GM21423 (cell line): Measurements from ENCODE around the gene GPBP1L1.
A peak's percentile ranks its signal among the peaks of the same experiment; 100 is the strongest.
"Not testable (repeated sequence)": the region's sequence is repeated elsewhere in the genome, so short reads cannot be mapped to it uniquely, and the experiment has no call there.

Experiments used
- ATAC-seq: cut with Tn5 transposase; IDR thresholded peaks from one replicate; pipeline ENCODE4 v1.9.1; 2021; ENCODE audit warnings: mild to moderate bottlenecking, moderate library complexity; ENCODE audit not compliant: unreplicated experiment

Gene GPBP1L1

GRCh38 chr1:45596765-45597164, 89.6 kb downstream of the GPBP1L1 start:
- not testable (repeated sequence) for ATAC-seq

DNA sequence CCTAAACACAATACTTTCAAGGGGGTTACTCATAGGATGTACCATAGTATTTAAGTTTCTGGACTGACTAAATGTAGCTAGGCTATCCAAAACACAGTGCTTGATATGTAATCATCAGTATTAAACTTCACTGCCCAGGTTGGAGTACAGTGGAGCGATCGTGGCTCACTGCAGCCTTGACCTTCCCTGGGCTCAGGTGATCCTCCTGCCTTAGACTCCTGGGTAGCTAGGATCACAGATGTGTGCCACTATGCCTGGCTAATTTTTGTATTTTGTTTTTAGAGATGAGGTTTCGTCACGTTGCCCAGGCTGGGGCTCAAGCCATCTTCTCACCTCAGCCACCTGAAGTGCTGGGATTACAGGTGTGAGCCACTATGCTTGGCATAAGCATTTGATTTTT, 91.9 kb downstream of the GPBP1L1 start:
- ATAC-seq, result no peak

DNA sequence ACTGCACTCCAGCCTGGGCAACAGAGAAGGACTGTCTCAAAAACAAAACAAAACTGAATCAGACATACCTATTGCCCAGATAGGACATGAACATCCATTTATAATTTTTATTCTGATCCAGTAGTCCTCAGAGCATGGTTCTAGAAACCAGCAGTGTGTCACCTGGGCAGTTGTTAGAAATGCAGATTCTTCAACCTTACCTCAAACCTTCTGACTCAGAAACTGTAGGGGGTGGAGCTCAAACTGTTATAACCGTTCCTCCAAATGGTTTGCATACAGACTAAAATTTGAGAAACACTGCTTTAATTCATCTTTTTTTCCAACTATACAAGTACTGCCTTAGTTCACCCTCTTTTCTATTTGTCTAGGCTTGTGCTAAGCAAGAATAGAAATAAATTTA, 96.5 kb downstream of the GPBP1L1 start:
- no peak for ATAC-seq

DNA sequence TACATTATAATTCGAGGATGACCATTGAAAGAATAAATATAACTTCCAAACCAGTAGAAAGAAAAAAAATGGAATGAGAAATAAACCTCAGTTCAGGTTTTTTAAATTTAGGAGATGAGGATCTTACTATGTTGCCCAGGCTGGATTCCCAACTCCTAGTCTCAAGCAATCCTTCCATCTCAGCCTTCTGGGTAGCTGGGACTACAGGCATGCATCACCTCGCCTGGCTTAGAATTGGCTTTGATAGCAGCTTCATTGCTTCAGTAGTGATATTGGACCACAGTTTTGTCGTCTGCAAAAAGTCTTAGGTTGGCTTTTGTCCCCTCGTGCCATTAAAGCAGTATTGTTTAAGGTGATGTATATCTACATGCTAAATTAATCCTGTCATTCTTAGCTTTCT, 99.6 kb downstream of the GPBP1L1 start:
- ATAC-seq, result no peak

DNA sequence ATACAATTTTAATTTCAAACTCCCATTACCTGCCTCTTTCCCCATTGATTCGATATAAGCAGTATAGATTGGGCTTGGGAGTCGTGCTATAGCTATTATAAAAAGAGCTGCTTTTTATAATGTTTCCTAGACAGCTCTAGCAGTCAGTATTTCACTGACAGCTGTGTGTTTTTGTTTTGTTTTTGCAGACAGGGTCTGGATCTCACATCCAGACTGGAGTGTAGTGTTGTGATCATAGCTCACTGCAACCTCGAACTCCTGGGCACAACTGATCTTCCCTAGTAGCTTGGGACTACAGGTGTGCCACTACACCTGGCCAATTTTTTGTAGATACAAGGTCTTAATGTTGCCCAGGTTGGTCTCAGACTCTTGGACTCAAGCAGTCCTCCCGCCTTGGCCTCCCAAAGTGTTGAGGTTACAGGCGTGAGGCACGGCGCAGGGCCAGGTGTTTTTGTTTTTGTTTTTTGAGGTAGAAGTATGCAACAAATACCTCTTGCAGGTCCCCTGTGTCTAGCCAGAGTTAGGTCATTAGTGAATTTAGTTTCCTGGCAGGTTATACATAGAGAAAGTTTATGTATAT, 100.7 kb downstream of the GPBP1L1 start:
- ATAC-seq, result no peak

DNA sequence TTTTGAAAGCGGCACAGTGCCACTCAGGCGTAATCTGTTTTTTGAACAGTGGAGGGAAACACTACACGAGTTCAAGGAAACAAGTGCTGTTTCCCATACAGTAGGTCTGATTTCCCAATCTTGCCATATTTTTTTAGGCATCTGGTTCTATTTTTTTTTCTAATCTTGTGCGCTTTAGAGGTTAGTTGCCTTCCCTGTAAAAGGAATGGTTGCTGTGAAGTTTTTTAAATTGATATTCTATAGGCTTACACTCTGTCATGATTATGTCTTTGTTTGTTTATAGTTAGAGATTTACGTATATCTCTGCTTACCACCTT, 101.3 kb downstream of the GPBP1L1 start:
- no peak for ATAC-seq

GRCh38 chr1:45584351-45585109, 101.8 kb downstream of the GPBP1L1 start:
- peak; percentile 37 for ATAC-seq

DNA sequence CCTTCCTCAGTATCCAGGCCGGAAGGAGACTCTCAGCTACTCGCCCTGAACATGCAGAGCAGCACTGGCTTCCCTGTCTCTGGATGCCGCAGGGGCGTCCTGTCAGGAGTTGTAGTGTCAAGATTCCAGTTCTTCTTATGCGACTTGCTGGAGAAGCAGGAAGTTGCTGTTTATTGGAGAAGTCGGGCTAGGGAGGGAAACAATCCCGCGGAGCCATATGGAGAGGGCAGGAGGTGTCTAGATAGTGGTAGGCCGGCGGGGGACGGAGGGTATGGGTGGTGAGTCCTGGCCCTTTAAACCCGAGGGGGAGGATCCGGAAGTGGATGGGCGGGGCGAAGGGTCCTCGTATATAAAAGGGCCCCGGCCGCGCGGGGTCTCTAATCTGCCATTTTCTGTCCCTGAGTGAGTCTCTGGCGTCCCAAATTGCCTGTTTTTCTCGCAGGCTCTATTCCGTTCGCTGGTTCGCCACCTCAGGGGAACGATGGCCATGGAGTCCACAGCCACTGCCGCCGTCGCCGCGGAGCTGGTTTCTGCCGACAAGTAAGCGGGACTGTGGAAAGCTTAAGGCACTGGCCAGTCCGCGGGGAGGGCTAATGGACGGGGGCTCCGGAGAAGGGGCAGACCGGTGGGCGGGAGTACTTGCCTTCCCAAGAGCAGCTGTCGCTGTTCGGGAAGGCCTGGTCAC, 102.5 kb downstream of the GPBP1L1 start, which contains the start of gene NASP:
Gene NASP, plus strand, starts transcription at position 376 of the 685 bp plus-strand sequence. Its CDS starts 106 bp downstream, at position 482.
- peak; percentile 53 for ATAC-seq

DNA sequence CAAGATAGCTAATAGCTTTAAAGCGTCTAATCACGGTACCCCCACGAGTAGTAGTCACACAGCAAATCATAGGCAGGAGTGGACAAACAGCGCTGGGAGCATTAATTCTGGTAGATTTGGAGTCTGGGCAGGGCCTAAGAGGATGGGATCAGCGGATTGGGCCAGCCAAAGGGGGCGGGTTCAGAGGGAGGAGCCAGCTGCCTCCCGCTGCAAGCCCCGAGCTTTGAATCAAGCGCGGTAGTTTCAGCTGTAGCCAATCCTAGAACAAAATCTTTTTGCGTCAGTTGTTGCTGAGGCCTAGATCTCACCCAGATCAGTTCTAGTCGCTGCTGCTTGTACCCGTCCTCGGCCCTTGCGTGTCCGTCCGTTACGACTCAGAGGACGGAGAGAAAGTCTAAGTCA, 103.1 kb downstream of the GPBP1L1 start:
- ATAC-seq, result peak; percentile 72
